OCI-LY3 (cell line): ENCODE data around the gene CFAP251.

Source experiments
- H2AFZ ChIP-seq: fragments of 200-600, 300-600 bp; shearing (Covaris generic); 2 replicates; pipeline ENCODE4 v1.6.0; 2014; ENCODE audit warnings: antibody characterized with exemption, low read depth, low read length
- H3K27ac ChIP-seq: fragments of 200-600, 300-600 bp; sonication (generic); 2 replicates; pipeline ENCODE4 v1.5.1; 2014; ENCODE audit warnings: mild to moderate bottlenecking, low read length, moderate library complexity, mixed read lengths
- H3K27me3 ChIP-seq: fragments of 200-600, 300-600 bp; sonication (generic); 2 replicates; pipeline ENCODE4 v1.6.1; 2014; ENCODE audit warnings: low read depth, low read length, mixed read lengths
- H3K36me3 ChIP-seq: fragments of 200-600, 300-600 bp; sonication (generic); replicated peaks from 2 replicates; pipeline ENCODE3; 2014; ENCODE audit warnings: low read depth, low read length, mixed read lengths
- H3K4me1 ChIP-seq: fragments of 300-600, 200-600 bp; sonication (generic); 2 replicates; pipeline ENCODE4 v1.6.1; 2014; ENCODE audit warnings: low read length, mixed read lengths
- H3K4me2 ChIP-seq: fragments of 200-600, 300-600 bp; sonication (generic); 2 replicates; pipeline ENCODE4 v1.6.1; 2014; ENCODE audit warnings: low read length, mixed read lengths
- H3K4me3 ChIP-seq: fragments of 300-600, 200-600 bp; sonication (generic); 2 replicates; pipeline ENCODE4 v1.5.1; 2014; ENCODE audit warnings: antibody characterized with exemption, mild to moderate bottlenecking, low read length, moderate library complexity
- H3K79me2 ChIP-seq: fragments of 300-600, 200-600 bp; shearing (Covaris generic); 2 replicates; pipeline ENCODE4 v1.6.1; 2014; ENCODE audit warnings: mild to moderate bottlenecking, low read length, mixed read lengths
- H3K9ac ChIP-seq: fragments of 300-600, 200-600 bp; shearing (Covaris generic); 2 replicates; pipeline ENCODE4 v1.6.0; 2014; ENCODE audit warnings: mild to moderate bottlenecking, low read length, moderate library complexity
- H3K9me3 ChIP-seq: fragments of 200-600, 300-600 bp; shearing (Covaris generic); 2 replicates; pipeline ENCODE4 v1.6.1; 2014; ENCODE audit warnings: low read length, mixed read lengths; ENCODE audit not compliant: insufficient read depth
- H4K20me1 ChIP-seq: fragments of 200-600, 300-600 bp; sonication (generic); 2 replicates; pipeline ENCODE4 v1.6.1; 2016; ENCODE audit warnings: low read length, mixed read lengths; ENCODE audit not compliant: insufficient read depth
- EZH2phosphoT487 ChIP-seq: fragments of 200-600 bp; shearing (Covaris generic); IDR thresholded peaks from 2 replicates; pipeline ENCODE4 v1.6.1; 2018; ENCODE audit warnings: antibody characterized with exemption, mixed run types, low read depth
- TF ChIP-seq, protein P1 (sequence below): fragments of 200-600, 300-600 bp; sonication (generic); IDR thresholded peaks from 2 replicates; pipeline ENCODE4 v1.5.1; 2014; ENCODE audit warnings: antibody characterized with exemption, low read length, low read depth

CFAP251 gene

GRCh38 chr12:121955258-121956237, 37.2 kb downstream of the CFAP251 start:
- Histone ChIP-seq H3K36me3 (peaks cover 5% of the 10 kb centered on the region), H3K27me3 (no peaks in the 10 kb centered on the region), H3K9ac (no peak overlapping the region), H3K4me1 (peaks cover 6% of the 10 kb centered on the region), H3K9me3 (0 out of 2 replicates have a peak, but pooled peaks cover 8% of the 10 kb centered on the region), H3K79me2 (no peaks in the 10 kb centered on the region), H3K4me2 (no peak overlapping the region; the same call in 1 of the 2 replicates), H3K4me3 (no peak overlapping the region), H3K27ac (no peak overlapping the region), H4K20me1 (no peaks in the 10 kb centered on the region), H2AFZ (no peak overlapping the region)
- no peak for TF ChIP-seq EZH2phosphoT487
- TF ChIP-seq, protein P1, sequence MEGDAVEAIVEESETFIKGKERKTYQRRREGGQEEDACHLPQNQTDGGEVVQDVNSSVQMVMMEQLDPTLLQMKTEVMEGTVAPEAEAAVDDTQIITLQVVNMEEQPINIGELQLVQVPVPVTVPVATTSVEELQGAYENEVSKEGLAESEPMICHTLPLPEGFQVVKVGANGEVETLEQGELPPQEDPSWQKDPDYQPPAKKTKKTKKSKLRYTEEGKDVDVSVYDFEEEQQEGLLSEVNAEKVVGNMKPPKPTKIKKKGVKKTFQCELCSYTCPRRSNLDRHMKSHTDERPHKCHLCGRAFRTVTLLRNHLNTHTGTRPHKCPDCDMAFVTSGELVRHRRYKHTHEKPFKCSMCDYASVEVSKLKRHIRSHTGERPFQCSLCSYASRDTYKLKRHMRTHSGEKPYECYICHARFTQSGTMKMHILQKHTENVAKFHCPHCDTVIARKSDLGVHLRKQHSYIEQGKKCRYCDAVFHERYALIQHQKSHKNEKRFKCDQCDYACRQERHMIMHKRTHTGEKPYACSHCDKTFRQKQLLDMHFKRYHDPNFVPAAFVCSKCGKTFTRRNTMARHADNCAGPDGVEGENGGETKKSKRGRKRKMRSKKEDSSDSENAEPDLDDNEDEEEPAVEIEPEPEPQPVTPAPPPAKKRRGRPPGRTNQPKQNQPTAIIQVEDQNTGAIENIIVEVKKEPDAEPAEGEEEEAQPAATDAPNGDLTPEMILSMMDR = peak; percentile 54

GRCh38 chr12:121957861-121958515, 39.6 kb downstream of the CFAP251 start:
- peaks cover 4% of the 10 kb centered on the region for H3K36me3 ChIP-seq
- 0 out of 2 replicates have a peak, but pooled peaks cover 4% of the 10 kb centered on the region for H3K9me3 ChIP-seq
- no peaks in the 10 kb centered on the region for H3K27me3 ChIP-seq
- no peak overlapping the region for H3K9ac ChIP-seq
- no peak overlapping the region for H2AFZ ChIP-seq
- H3K4me3 ChIP-seq = no peak overlapping the region
- peaks cover 6% of the 10 kb centered on the region for H3K4me1 ChIP-seq
- H3K4me2 ChIP-seq = no peak overlapping the region
- TF ChIP-seq, protein P1 = no peak
- no peak for TF ChIP-seq EZH2phosphoT487
- no peaks in the 10 kb centered on the region for H4K20me1 ChIP-seq
- no peaks in the 10 kb centered on the region for H3K79me2 ChIP-seq
- H3K27ac ChIP-seq = no peak overlapping the region

GRCh38 chr12:121958541-121959240, 40.3 kb downstream of the CFAP251 start:
- Histone ChIP-seq H3K9ac (no peak overlapping the region), H3K4me2 (no peak overlapping the region), H2AFZ (no peak overlapping the region)

More at GRCh38 chr12:121958541-121959240, 40.3 kb downstream of the CFAP251 start:
- no peak overlapping the region for H3K27ac ChIP-seq
- no peak for TF ChIP-seq EZH2phosphoT487
- TF ChIP-seq, protein P1 = no peak
- no peaks in the 10 kb centered on the region for H3K79me2 ChIP-seq
- peaks cover 6% of the 10 kb centered on the region for H3K4me1 ChIP-seq
- no peak overlapping the region for H3K4me3 ChIP-seq
- no peaks in the 10 kb centered on the region for H3K36me3 ChIP-seq
- H4K20me1 ChIP-seq = no peaks in the 10 kb centered on the region
- H3K9me3 ChIP-seq = no peaks in the 10 kb centered on the region
- H3K27me3 ChIP-seq = no peaks in the 10 kb centered on the region
